GM12878 (cell line): Measurements from ENCODE around the gene FOXO3. TPM values are rescaled to one million over a fixed set of nuclear protein-coding genes. Genes with fewer than 3 reads are reported as not detected.
A peak's percentile ranks its signal among the peaks of the same experiment; 100 is the strongest.

Experiments
- ATF2 ChIP-seq: IDR thresholded peaks from 2 replicates; pipeline ENCODE4 v1.6.1; 2012; ENCODE audit warnings: low read length, inconsistent platforms
- BCL11A ChIP-seq: IDR thresholded peaks from 2 replicates; pipeline ENCODE4 v1.6.1; 2011; ENCODE audit warnings: low read depth, low read length
- BCL3 ChIP-seq: IDR thresholded peaks from 2 replicates; pipeline ENCODE4 v1.6.1; 2011; ENCODE audit warnings: borderline replicate concordance, low read depth, mild to moderate bottlenecking, moderate library complexity, low read length; ENCODE audit not compliant: insufficient read depth, poor library complexity, severe bottlenecking
- CEBPB ChIP-seq, 2 experiments: fragments of 150-350 bp in 1 of 2; IDR thresholded peaks; 2 replicates each; pipeline ENCODE4 v1.6.1; 2012 to 2014; ENCODE audit warnings: low read depth in 2 of 2, low read length in 2 of 2, borderline replicate concordance in 1 of 2, inconsistent platforms in 1 of 2
- CREB1 ChIP-seq: IDR thresholded peaks from 2 replicates; pipeline ENCODE4 v1.6.1; 2012; ENCODE audit warnings: low read depth, mild to moderate bottlenecking, inconsistent platforms
- DPF2 ChIP-seq: fragments of 450-650 bp; IDR thresholded peaks from 2 replicates; pipeline ENCODE4 v1.6.1; 2017; ENCODE audit warnings: mild to moderate bottlenecking
- ETV6 ChIP-seq, 2 experiments: fragments of 450-650 bp in 1 of 2; IDR thresholded peaks in 1 of 2; conservative IDR thresholded peaks in 1 of 2; 2 replicates each; pipeline ENCODE4 v1.6.1; 2014; ENCODE audit warnings: antibody characterized with exemption in 1 of 2, borderline replicate concordance in 1 of 2, low read depth in 1 of 2, mild to moderate bottlenecking in 1 of 2, moderate library complexity in 1 of 2
- FOXM1 ChIP-seq: IDR thresholded peaks from 2 replicates; pipeline ENCODE4 v1.6.1; 2012; ENCODE audit warnings: low read depth, mild to moderate bottlenecking, inconsistent platforms, low read length, moderate library complexity
- GABPA ChIP-seq: IDR thresholded peaks from 2 replicates; pipeline ENCODE4 v1.6.1; 2014; ENCODE audit warnings: antibody characterized with exemption, low read depth, mild to moderate bottlenecking, inconsistent platforms
- HCFC1 ChIP-seq: fragments of 150-350 bp; IDR thresholded peaks from 2 replicates; pipeline ENCODE4 v1.6.1; 2014; ENCODE audit warnings: low read length
- IKZF1 ChIP-seq: fragments of 450-650 bp; conservative IDR thresholded peaks from 2 replicates; pipeline ENCODE4 v1.6.1; 2017; ENCODE audit warnings: antibody characterized with exemption, mild to moderate bottlenecking
- KLF5 ChIP-seq: fragments of 450-650 bp; IDR thresholded peaks from 2 replicates; pipeline ENCODE4 v1.6.1; 2014; ENCODE audit warnings: mild to moderate bottlenecking; ENCODE audit not compliant: partially characterized antibody
- MEF2B ChIP-seq: fragments of 450-650 bp; IDR thresholded peaks from 2 replicates; pipeline ENCODE4 v1.6.1; 2018; ENCODE audit warnings: mild to moderate bottlenecking, moderate library complexity; ENCODE audit not compliant: partially characterized antibody, poor library complexity, severe bottlenecking
- NBN ChIP-seq: fragments of 450-650 bp; IDR thresholded peaks from 2 replicates; pipeline ENCODE4 v1.6.1; 2016
- NFYA ChIP-seq: IDR thresholded peaks from 2 replicates; pipeline ENCODE4 v1.6.1; 2011; ENCODE audit warnings: low read depth, mild to moderate bottlenecking, low read length, improper control_type of control experiment, borderline replicate concordance
- NFYB ChIP-seq: IDR thresholded peaks from 2 replicates; pipeline ENCODE4 v1.6.1; 2011; ENCODE audit warnings: low read depth, mild to moderate bottlenecking, low read length, improper control_type of control experiment, moderate library complexity; ENCODE audit not compliant: insufficient read depth
- NR2C2 ChIP-seq: IDR thresholded peaks from 2 replicates; pipeline ENCODE4 v1.6.1; 2011; ENCODE audit warnings: borderline replicate concordance, low read depth; ENCODE audit not compliant: control insufficient read depth, insufficient read length
- NRF1 ChIP-seq: conservative IDR thresholded peaks from 2 replicates; pipeline ENCODE4 v1.6.1; 2011; ENCODE audit warnings: mild to moderate bottlenecking, low read depth, low read length, improper control_type of control experiment
- PML ChIP-seq: IDR thresholded peaks from 2 replicates; pipeline ENCODE4 v1.6.1; 2012; ENCODE audit warnings: low read length, inconsistent platforms
- POLR2AphosphoS2 ChIP-seq: IDR thresholded peaks from 2 replicates; pipeline ENCODE4 v1.6.1; 2011; ENCODE audit warnings: low read depth, mild to moderate bottlenecking, low read length, improper control_type of control experiment, moderate library complexity
- RBBP5 ChIP-seq: fragments of 200-600 bp; sonication (generic); conservative IDR thresholded peaks from 2 replicates; pipeline ENCODE4 v1.6.1; 2016
- SMARCA5 ChIP-seq: fragments of 450-650 bp; IDR thresholded peaks from 2 replicates; pipeline ENCODE4 v1.6.1; 2017; ENCODE audit warnings: mild to moderate bottlenecking
- SREBF1 ChIP-seq: IDR thresholded peaks from 2 replicates; pipeline ENCODE4 v1.6.1; 2012; ENCODE audit warnings: mild to moderate bottlenecking, low read length
- STAT3 ChIP-seq: IDR thresholded peaks from 2 replicates; pipeline ENCODE4 v1.6.1; 2011; ENCODE audit warnings: low read depth, low read length, improper control_type of control experiment
- SUZ12 ChIP-seq: fragments of 200-600 bp; sonication (generic); IDR thresholded peaks from one replicate; pipeline ENCODE4 v1.6.1; 2018; ENCODE audit warnings: antibody characterized with exemption, mild to moderate bottlenecking; ENCODE audit not compliant: unreplicated experiment
- TAF1 ChIP-seq: IDR thresholded peaks from 2 replicates; pipeline ENCODE4 v1.6.1; 2011; ENCODE audit warnings: mild to moderate bottlenecking, low read depth, low read length, borderline replicate concordance
- TBL1XR1 ChIP-seq: IDR thresholded peaks from 2 replicates; pipeline ENCODE4 v1.6.1; 2012; ENCODE audit warnings: low read depth, low read length, improper control_type of control experiment
- TCF3 ChIP-seq: IDR thresholded peaks from 2 replicates; pipeline ENCODE4 v1.6.1; 2012; ENCODE audit warnings: low read depth, mild to moderate bottlenecking, low read length, borderline replicate concordance; ENCODE audit not compliant: insufficient read depth
- ZBED1 ChIP-seq: IDR thresholded peaks from 2 replicates; pipeline ENCODE4 v1.6.1; 2016; ENCODE audit warnings: borderline replicate concordance
- polyA plus RNA-seq, 11 experiments: library from polyadenylated mRNA; depleted of rRNA in 4 of 11; unstranded in 6 of 11; stranded (reverse) in 5 of 11; fragments of >200 nt; fragmentation: Nextera tagmentation in 4 of 11; fragmentation: Illumina TruSeq in 1 of 11; extraction: Ambion mirVana in 4 of 11; extraction: Trizol in 1 of 11; gene quantifications; 1 replicate in 1 of 11; 2 replicates in 10 of 11; pipeline versions ENCODE4 v1.2.1 to v1.2.3, GENCODE V29; 2011 to 2016; ENCODE audit warnings: inconsistent platforms in 2 of 11, missing spikeins in 2 of 11, low read depth in 1 of 11
- total RNA-seq, 4 experiments: library from RNA; depleted of rRNA in 3 of 4; stranded (reverse); fragments of >200 nt in 3 of 4; fragmentation: Illumina TruSeq in 1 of 4; extraction: Trizol in 1 of 4; gene quantifications; 2 replicates each; pipeline versions ENCODE4 v1.2.1 to v1.2.3, GENCODE V29; 2013 to 2021

Gene FOXO3
- total and polyA plus RNA-seq, 10 of the 15 experiments (the other 5 are each of a cell fraction or from before 2014, with no cell fraction given), result 0.82 to 4.5 (median 1.7) TPM

DNA sequence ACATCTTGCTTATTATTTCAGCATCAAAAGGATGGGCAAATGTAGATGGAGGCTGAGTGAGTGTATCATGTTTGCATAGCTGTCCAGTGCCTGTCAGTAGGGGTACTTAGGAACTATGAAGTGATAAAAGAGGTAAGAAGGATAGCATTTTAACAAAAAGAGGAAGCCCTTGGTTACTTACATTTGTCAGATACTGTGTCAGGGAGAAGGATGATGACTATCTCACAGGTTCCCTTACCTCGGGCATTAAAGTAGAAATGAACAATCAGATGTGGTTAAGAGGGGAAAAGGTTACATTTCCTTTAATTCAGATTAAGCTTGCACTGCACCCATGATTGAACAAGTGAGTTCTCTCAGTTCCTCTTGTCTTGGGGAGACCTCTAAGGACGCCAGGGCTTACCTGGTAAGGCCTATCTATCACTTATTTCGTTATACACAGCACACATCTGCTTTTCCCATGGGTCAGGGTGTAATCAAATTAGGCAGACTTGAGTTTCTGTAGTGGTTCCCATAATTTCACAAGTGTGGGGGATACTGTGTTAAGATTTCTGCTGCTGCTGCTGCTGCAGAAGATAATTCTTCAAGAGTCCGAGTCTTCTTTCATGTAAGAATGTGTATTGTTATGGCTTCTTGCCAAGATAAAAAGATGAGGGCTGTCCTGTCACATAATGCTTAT, 4.5 kb downstream of the FOXO3 start (continued):
- TF ChIP-seq PML (0 out of 2 replicates have a peak, but pooled peaks have one; percentile 25), TAF1 (no peak), STAT3 (peak; percentile 37; the same call in 1 of the 2 replicates), ETV6 (conservative IDR thresholded peaks at IDR 0.05 in 1 of 2, IDR thresholded peaks at IDR 0.05 in 1 of 2; ENCODE audit: borderline replicate concordance in 1 of 2, low read depth in 1 of 2) (peak in 1 of 2 experiments; percentile 71; a peak in 1 of 4 replicates), SMARCA5 (no peak; the same call in 1 of the 2 replicates), NFYB (no peak), BCL3 (peak; percentile 60), CREB1 (0 out of 2 replicates have a peak, but pooled peaks have one; percentile 43), BCL11A (peak; percentile 78), POLR2AphosphoS2 (no peak), GABPA (no peak; the same call in 1 of the 2 replicates), SREBF1 (no peak), ATF2 (peak; percentile 74), MEF2B (peak; percentile 86), IKZF1 (peak; percentile 91), HCFC1 (no peak), DPF2 (peak; percentile 83; the same call in 1 of the 2 replicates), NFYA (no peak), KLF5 (no peak), TBL1XR1 (peak; percentile 97), ZBED1 (peak; percentile 41; the same call in 1 of the 2 replicates), NRF1 (no peak), TCF3 (0 out of 2 replicates have a peak, but pooled peaks have one; percentile 51), NR2C2 (no peak), SUZ12 (no peak), NBN (peak; percentile 23; the same call in 1 of the 2 replicates), CEBPB (IDR thresholded peaks at IDR 0.05; ENCODE audit: borderline replicate concordance in 1 of 2, low read depth in 2 of 2, low read length in 2 of 2) (no peak; a peak in 1 of 4 replicates), RBBP5 (no peak), FOXM1 (peak; percentile 76)
